Stimulated activated CD8-positive, alpha-beta memory T cell treated with anti-CD3 and anti-CD28 coated beads, Interleukin-15, amount 100 ng/mL, for 4 hours (primary cell): ENCODE measurements around the gene STRAP.
"Not testable (repeated sequence)": the region's sequence is repeated elsewhere in the genome, so short reads cannot be mapped to it uniquely, and the experiment has no call there.

Experiments used
- DNase-seq, 2 donors: peaks; one replicate each; pipeline ENCODE4 v3.0.0-alpha.2; 2020; ENCODE audit warnings: low read depth in 2 of 2

Gene STRAP

GRCh38 chr12:15868186-15868585 is 14.0 kb upstream of the STRAP start:
- DNase-seq = no peak

GRCh38 chr12:15873556-15873955 is 8.6 kb upstream of the STRAP start:
- DNase-seq = no peak

- not testable (repeated sequence) for DNase-seq
Measured at GRCh38 chr12:15874556-15875145, 7.5 kb upstream of the STRAP start.

GRCh38 chr12:15875863-15876262 is 6.3 kb upstream of the STRAP start:
- no peak for DNase-seq

- DNase-seq = no peak
Measured at GRCh38 chr12:15879413-15879812, 2.8 kb upstream of the STRAP start.

- DNase-seq = no peak
Measured at GRCh38 chr12:15880721-15881120, 1.5 kb upstream of the STRAP start.

- DNase-seq = no peak
Measured at GRCh38 chr12:15883536-15883935, 1.3 kb downstream of the STRAP start.

- no peak for DNase-seq
Measured at GRCh38 chr12:15886372-15887042, 4.3 kb downstream of the STRAP start.

GRCh38 chr12:15887043-15887817 is 5.0 kb downstream of the STRAP start:
- DNase-seq = no peak

GRCh38 chr12:15892645-15893259 is 10.6 kb downstream of the STRAP start:
- no peak for DNase-seq

GRCh38 chr12:15893260-15893659 is 11.1 kb downstream of the STRAP start:
- no peak for DNase-seq

- DNase-seq = no peak
Measured at GRCh38 chr12:15896867-15897266, 14.7 kb downstream of the STRAP start.

GRCh38 chr12:15897433-15897832 is 15.2 kb downstream of the STRAP start:
- no peak for DNase-seq

GRCh38 chr12:15899282-15899870 is 17.2 kb downstream of the STRAP start:
- no peak for DNase-seq

- no peak for DNase-seq
Measured at GRCh38 chr12:15904378-15904920, 22.3 kb downstream of the STRAP start.

- DNase-seq = no peak
Measured at GRCh38 chr12:15910468-15910863, 28.3 kb downstream of the STRAP start.

GRCh38 chr12:15910864-15911721 is 28.9 kb downstream of the STRAP start, which contains the start of gene DERA:
Gene DERA (plus strand): TSS chr12:15911332. CDS start chr12:15911384, 52 bp downstream.
- DNase-seq = peak; percentile 3 to 32

- DNase-seq = not testable (repeated sequence)
Measured at GRCh38 chr12:15911931-15912330, 29.7 kb downstream of the STRAP start.

GRCh38 chr12:15914131-15914530 is 31.9 kb downstream of the STRAP start:
- DNase-seq = not testable (repeated sequence)

GRCh38 chr12:15918066-15918465 is 35.9 kb downstream of the STRAP start:
- no peak for DNase-seq

- no peak for DNase-seq
Measured at GRCh38 chr12:15919418-15919817, 37.2 kb downstream of the STRAP start.
